ENCODE results near the gene STOML3. TPM values are rescaled to one million over a fixed set of nuclear protein-coding genes. Genes with fewer than 3 reads are reported as not detected.

STOML3 gene
- total RNA-seq, 4 donors from 2014 or later = not detected

GRCh38 chr13:39032150-39032549 lies 41.5 kb upstream of the STOML3 start:
- Histone ChIP-seq H3K4me3 (no peak overlapping the region), H3K4me1 (peaks cover 0 to 51% (median 17%) of the 10 kb centered on the region in 4 donors), H3K27me3 (no peaks in the 10 kb centered on the region), H3K36me3 (peaks cover 0 to 25% (median 0%) of the 10 kb centered on the region in 3 donors), H3K27ac (no peak overlapping the region), H3K9me3 (no peaks in the 10 kb centered on the region)
- no peak for DNase-seq (ENCODE audit: low spot score in 2 of 2)
- no peak for TF ChIP-seq EP300 (IDR thresholded peaks at IDR 0.05)
- no peak for TF ChIP-seq POLR2A (IDR thresholded peaks at IDR 0.05)
- TF ChIP-seq CTCF (IDR thresholded peaks at IDR 0.05) = no peak
- 100% methylated on average over 1 of the region's 1 CpG for WGBS, 2 donors

- Histone ChIP-seq H3K4me3 (no peak overlapping the region), H3K27me3 (no peaks in the 10 kb centered on the region), H3K27ac (no peak overlapping the region), H3K4me1 (no peaks in the 10 kb centered on the region), H3K36me3 (peaks cover 0 to 83% (median 0%) of the 10 kb centered on the region in 3 donors), H3K9me3 (no peaks in the 10 kb centered on the region)
- no peak for DNase-seq (ENCODE audit: low spot score in 2 of 2)
- TF ChIP-seq EP300 (IDR thresholded peaks at IDR 0.05) (no peak), POLR2A (IDR thresholded peaks at IDR 0.05) (no peak), CTCF (IDR thresholded peaks at IDR 0.05) (no peak)
- 60 to 66% methylated on average over 2 of the region's 2 CpGs for WGBS, 2 donors
These were observed 34.8 kb upstream of the STOML3 start for GRCh38 chr13:39025433-39025839.

GRCh38 chr13:39023761-39024160 lies 33.1 kb upstream of the STOML3 start:
- Histone ChIP-seq H3K4me3 (no peak overlapping the region), H3K36me3 (peaks cover 0 to 88% (median 0%) of the 10 kb centered on the region in 3 donors), H3K9me3 (no peaks in the 10 kb centered on the region), H3K4me1 (no peaks in the 10 kb centered on the region), H3K27me3 (no peaks in the 10 kb centered on the region), H3K27ac (no peak overlapping the region)
- TF ChIP-seq POLR2A (IDR thresholded peaks at IDR 0.05) (no peak), CTCF (IDR thresholded peaks at IDR 0.05) (no peak), EP300 (IDR thresholded peaks at IDR 0.05) (no peak)
- DNase-seq (ENCODE audit: low spot score in 2 of 2) = no peak

- Histone ChIP-seq H3K4me1 (no peaks in the 10 kb centered on the region), H3K36me3 (peaks cover 0 to 84% (median 0%) of the 10 kb centered on the region in 3 donors), H3K27ac (no peak overlapping the region), H3K9me3 (no peaks in the 10 kb centered on the region), H3K27me3 (no peaks in the 10 kb centered on the region), H3K4me3 (no peak overlapping the region)
- TF ChIP-seq CTCF (IDR thresholded peaks at IDR 0.05) (no peak), POLR2A (IDR thresholded peaks at IDR 0.05) (no peak), EP300 (IDR thresholded peaks at IDR 0.05) (no peak)
- no peak for DNase-seq (ENCODE audit: low spot score in 2 of 2)
- WGBS, 2 donors = 57 to 66% methylated on average over 2 of the region's 2 CpGs
These were observed 32.7 kb upstream of the STOML3 start for GRCh38 chr13:39023316-39023715.

GRCh38 chr13:39020853-39021462 lies 30.3 kb upstream of the STOML3 start:
- H3K27ac ChIP-seq = no peak overlapping the region
- peaks cover 0 to 81% (median 0%) of the 10 kb centered on the region in 3 donors for H3K36me3 ChIP-seq
- no peak overlapping the region for H3K4me3 ChIP-seq
- H3K9me3 ChIP-seq = no peaks in the 10 kb centered on the region
- DNase-seq (ENCODE audit: low spot score in 2 of 2) = no peak
- H3K4me1 ChIP-seq = peaks cover 0 to 3% (median 0%) of the 10 kb centered on the region in 4 donors
- no peak for TF ChIP-seq CTCF (IDR thresholded peaks at IDR 0.05)
- no peak for TF ChIP-seq EP300 (IDR thresholded peaks at IDR 0.05)
- TF ChIP-seq POLR2A (IDR thresholded peaks at IDR 0.05) = no peak
- H3K27me3 ChIP-seq = no peaks in the 10 kb centered on the region
- WGBS, 2 donors = 55 to 59% methylated on average over 4 of the region's 4 CpGs
